GM12875 (cell line): ENCODE data around the gene MAPRE3.

Experiments used
- H3K4me3 ChIP-seq: one replicate; pipeline ENCODE4 v1.5.1; 2011; ENCODE audit warnings: low read depth, low read length, control low read depth
- CTCF ChIP-seq: IDR thresholded peaks from 2 replicates; pipeline ENCODE4 v1.5.1; 2011; ENCODE audit warnings: low read depth, mild to moderate bottlenecking, control low read depth, inconsistent platforms, low read length, moderate library complexity, borderline replicate concordance; ENCODE audit not compliant: insufficient read depth

Gene MAPRE3

GRCh38 chr2:27019931-27020855 is 49.8 kb downstream of the MAPRE3 start:
- no peak overlapping the region for H3K4me3 ChIP-seq
- no peak for TF ChIP-seq CTCF

GRCh38 chr2:27021253-27022049 is 51.0 kb downstream of the MAPRE3 start:
- TF ChIP-seq CTCF, result no peak
- no peak overlapping the region for H3K4me3 ChIP-seq

- TF ChIP-seq CTCF, result no peak
- H3K4me3 ChIP-seq, result no peak overlapping the region
These were observed 53.3 kb downstream of the MAPRE3 start for GRCh38 chr2:27023740-27024139.

- H3K4me3 ChIP-seq, result no peak overlapping the region
- no peak for TF ChIP-seq CTCF
These were observed 53.8 kb downstream of the MAPRE3 start for GRCh38 chr2:27024188-27024587.

GRCh38 chr2:27024812-27025211 is 54.4 kb downstream of the MAPRE3 start:
- H3K4me3 ChIP-seq, result no peak overlapping the region

GRCh38 chr2:27025281-27025800 is 54.9 kb downstream of the MAPRE3 start:
- H3K4me3 ChIP-seq, result no peak overlapping the region
- no peak for TF ChIP-seq CTCF

More at GRCh38 chr2:27024812-27025211, 54.4 kb downstream of the MAPRE3 start:
- TF ChIP-seq CTCF, result no peak
